ENCODE results near the gene PABPC1L2A. TPM values are rescaled to one million over a fixed set of nuclear protein-coding genes. Genes with fewer than 3 reads are reported as not detected.

Gene PABPC1L2A
- polyA plus RNA-seq, 6 donors from 2014 or later, result not detected

Other genes with a start within 250 kb of the PABPC1L2A start
- gene FAM236C, start 166.9 kb downstream of the PABPC1L2A start, polyA plus RNA-seq (ENCODE audit: low read depth in 6 of 6), result not detected
- not detected for gene FAM236A, start 141.3 kb downstream of the PABPC1L2A start, polyA plus RNA-seq (ENCODE audit: low read depth in 6 of 6)
- gene DMRTC1, start 135.7 kb downstream of the PABPC1L2A start, polyA plus RNA-seq (ENCODE audit: low read depth in 6 of 6), result 1 to 10 TPM in 1 of 6 donors, under 1 TPM in 4, not detected in 1; 0.20 to 2.1 (median 0.40) TPM
- gene PABPC1L2B, start 76.6 kb downstream of the PABPC1L2A start, polyA plus RNA-seq (ENCODE audit: low read depth in 6 of 6), result not detected
- 1 to 10 TPM in 1 of 6 donors, under 1 TPM in 2, not detected in 3; 0.13 to 3.2 (median 0.34) TPM for gene NAP1L2, start 135.3 kb upstream of the PABPC1L2A start, polyA plus RNA-seq (ENCODE audit: low read depth in 6 of 6)

Measured in naive B cell (primary cell).